B cell (primary cell): ENCODE data around the gene SLC6A18.
"Not testable (repeated sequence)": the region's sequence is repeated elsewhere in the genome, so short reads cannot be mapped to it uniquely, and the experiment has no call there.

Experiments used
- EZH2 ChIP-seq: IDR thresholded peaks from 2 replicates; pipeline ENCODE4 v1.6.1; 2012; ENCODE audit warnings: borderline replicate concordance, low read depth, mild to moderate bottlenecking, moderate library complexity, low read length; ENCODE audit not compliant: insufficient read depth, poor library complexity, severe bottlenecking
- TF ChIP-seq, protein P1 (sequence below): fragments of 200-600 bp; IDR thresholded peaks from one replicate; pipeline ENCODE4 v1.8.0; 2022; ENCODE audit warnings: antibody characterized with exemption, mild to moderate bottlenecking

DNA sequence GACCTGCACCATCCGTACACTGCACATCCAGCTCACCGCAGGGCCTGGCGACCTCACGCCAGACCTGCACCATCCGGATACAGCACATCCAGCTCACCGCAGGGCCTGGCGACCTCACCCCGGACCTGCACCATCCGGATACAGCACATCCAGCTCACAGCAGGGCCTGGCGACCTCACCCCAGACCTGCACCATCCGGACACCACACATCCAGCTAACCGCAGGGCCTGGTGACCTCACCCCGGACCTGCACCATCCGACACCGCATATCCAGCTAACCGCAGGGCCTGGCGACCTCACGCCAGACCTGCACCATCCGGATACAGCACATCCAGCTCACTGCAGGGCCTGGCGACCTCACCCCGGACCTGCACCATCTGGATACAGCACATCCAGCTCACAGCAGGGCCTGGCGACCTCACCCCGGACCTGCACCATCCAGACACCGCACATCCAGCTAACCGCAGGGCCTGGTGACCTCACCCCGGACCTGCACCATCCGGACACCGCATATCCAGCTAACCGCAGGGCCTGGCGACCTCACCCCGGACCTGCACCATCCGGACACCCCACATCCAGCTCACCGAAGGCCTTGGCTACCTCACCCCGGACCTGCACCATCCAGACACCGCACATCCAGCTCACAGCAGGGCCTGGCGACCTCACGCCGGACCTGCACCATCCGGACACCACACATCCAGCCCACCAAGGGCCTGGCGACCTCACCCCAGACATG is 58.0 kb downstream of the SLC6A18 start:
- TF ChIP-seq, protein P1, sequence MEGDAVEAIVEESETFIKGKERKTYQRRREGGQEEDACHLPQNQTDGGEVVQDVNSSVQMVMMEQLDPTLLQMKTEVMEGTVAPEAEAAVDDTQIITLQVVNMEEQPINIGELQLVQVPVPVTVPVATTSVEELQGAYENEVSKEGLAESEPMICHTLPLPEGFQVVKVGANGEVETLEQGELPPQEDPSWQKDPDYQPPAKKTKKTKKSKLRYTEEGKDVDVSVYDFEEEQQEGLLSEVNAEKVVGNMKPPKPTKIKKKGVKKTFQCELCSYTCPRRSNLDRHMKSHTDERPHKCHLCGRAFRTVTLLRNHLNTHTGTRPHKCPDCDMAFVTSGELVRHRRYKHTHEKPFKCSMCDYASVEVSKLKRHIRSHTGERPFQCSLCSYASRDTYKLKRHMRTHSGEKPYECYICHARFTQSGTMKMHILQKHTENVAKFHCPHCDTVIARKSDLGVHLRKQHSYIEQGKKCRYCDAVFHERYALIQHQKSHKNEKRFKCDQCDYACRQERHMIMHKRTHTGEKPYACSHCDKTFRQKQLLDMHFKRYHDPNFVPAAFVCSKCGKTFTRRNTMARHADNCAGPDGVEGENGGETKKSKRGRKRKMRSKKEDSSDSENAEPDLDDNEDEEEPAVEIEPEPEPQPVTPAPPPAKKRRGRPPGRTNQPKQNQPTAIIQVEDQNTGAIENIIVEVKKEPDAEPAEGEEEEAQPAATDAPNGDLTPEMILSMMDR: not testable (repeated sequence)
- TF ChIP-seq EZH2: not testable (repeated sequence)
